Mesothelial cell of epicardium (in vitro differentiated cells): ENCODE measurements around the gene ZBTB7B. TPM values are rescaled to one million over a fixed set of nuclear protein-coding genes. Genes with fewer than 3 reads are reported as not detected.

Experiments
- DNase-seq, 2 experiments: peaks; one replicate each; pipeline ENCODE4 v3.0.0; 2021; ENCODE audit warnings: low spot score in 2 of 2; ENCODE audit not compliant: unreplicated experiment in 2 of 2
- H3K27ac Mint-ChIP-seq: 2 replicates; pipeline ENCODE4 v1.8.0; 2021; ENCODE audit warnings: mixed read lengths
- H3K27me3 Mint-ChIP-seq: 2 replicates; pipeline ENCODE4 v1.8.0; 2021; ENCODE audit warnings: low read depth, mixed read lengths
- H3K36me3 Mint-ChIP-seq: 2 replicates; pipeline ENCODE4 v1.8.0; 2021; ENCODE audit warnings: mixed read lengths
- H3K4me1 Mint-ChIP-seq: 2 replicates; pipeline ENCODE4 v1.8.0; 2021; ENCODE audit warnings: mixed read lengths
- H3K4me3 Mint-ChIP-seq: 2 replicates; pipeline ENCODE4 v1.8.0; 2021; ENCODE audit warnings: mild to moderate bottlenecking, moderate library complexity, mixed read lengths
- H3K9me3 Mint-ChIP-seq: 2 replicates; pipeline ENCODE4 v1.8.0; 2021; ENCODE audit warnings: mixed read lengths
- CTCF ChIP-seq: fragments of 200-600 bp; sonication (generic); IDR thresholded peaks from one replicate; pipeline ENCODE4 v1.5.0; 2021; ENCODE audit warnings: antibody characterized with exemption; ENCODE audit not compliant: unreplicated experiment
- total RNA-seq: library from RNA; stranded (reverse); gene quantifications from 3 replicates; pipeline ENCODE4 v1.2.1, GENCODE V29; 2021

Gene ZBTB7B
- total RNA-seq, 1 donor from 2014 or later, result 21.7 TPM

DNA sequence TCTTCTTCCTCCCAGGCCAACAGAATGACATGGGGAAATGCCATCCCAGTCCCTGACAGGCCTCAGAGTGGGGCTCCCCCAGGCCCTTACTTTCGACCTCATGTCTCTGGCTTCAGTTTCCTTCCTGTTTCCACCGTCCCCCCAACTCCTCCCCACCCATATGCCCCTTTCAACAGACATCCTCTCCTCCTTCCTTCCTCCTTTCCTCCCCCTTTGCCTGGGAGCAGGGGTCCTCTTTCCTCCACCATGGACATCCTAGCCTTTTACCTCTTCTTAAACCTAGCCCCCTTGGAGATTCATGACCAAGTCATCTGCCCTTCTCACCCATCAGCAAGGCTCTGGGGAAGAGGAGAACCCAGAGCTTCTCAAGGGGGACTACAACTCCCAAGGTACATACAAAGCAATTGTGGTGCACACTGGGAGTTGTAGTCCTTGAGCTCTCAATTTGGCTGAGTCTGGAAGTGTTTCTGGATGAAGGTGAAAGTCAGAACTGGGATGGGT lies 4.0 kb downstream of the ZBTB7B start:
- Mint-ChIP-seq H3K4me1 (peaks cover 25% of the 10 kb centered on the region), H3K9me3 (no peaks in the 10 kb centered on the region), H3K36me3 (no peaks in the 10 kb centered on the region), H3K27me3 (no peaks in the 10 kb centered on the region), H3K27ac (peak overlapping the region; percentile 35), H3K4me3 (no peak overlapping the region)
- DNase-seq, result no peak
- TF ChIP-seq CTCF, result no peak

DNA sequence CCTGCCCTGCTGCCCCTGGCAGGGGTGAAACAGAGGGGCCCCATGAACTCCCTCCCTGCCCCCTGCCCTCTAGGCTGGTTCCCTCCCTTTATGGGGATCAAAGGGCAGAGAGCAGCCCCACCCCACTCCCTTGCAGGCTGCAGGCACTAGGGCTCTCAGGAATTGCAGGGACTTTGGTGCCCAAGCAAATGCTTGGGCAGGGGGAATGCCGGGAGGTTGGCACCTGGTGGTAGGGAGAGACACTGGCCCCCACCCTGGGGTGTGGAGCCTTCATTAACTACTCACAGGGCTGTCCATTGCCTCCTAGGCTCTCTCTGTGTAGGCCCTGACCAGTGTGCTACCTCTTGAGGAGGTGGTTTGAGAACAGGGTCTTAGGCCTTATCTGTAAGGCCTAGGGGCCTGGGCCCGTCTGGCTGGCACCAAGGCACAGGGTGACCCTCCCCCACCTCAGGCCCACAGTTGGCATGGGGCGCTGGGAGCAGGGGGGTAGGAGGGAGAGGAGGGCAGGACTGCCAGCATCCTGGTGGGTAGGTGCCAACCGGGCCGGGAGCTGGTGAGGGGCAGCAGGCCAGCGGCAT lies 4.7 kb downstream of the ZBTB7B start:
- no peak for TF ChIP-seq CTCF
- H3K9me3 Mint-ChIP-seq, result no peaks in the 10 kb centered on the region
- no peak overlapping the region for H3K4me3 Mint-ChIP-seq
- H3K36me3 Mint-ChIP-seq, result no peaks in the 10 kb centered on the region
- H3K27ac Mint-ChIP-seq, result no peak overlapping the region
- H3K4me1 Mint-ChIP-seq, result peaks cover 28% of the 10 kb centered on the region
- DNase-seq, result no peak
- H3K27me3 Mint-ChIP-seq, result no peaks in the 10 kb centered on the region

DNA sequence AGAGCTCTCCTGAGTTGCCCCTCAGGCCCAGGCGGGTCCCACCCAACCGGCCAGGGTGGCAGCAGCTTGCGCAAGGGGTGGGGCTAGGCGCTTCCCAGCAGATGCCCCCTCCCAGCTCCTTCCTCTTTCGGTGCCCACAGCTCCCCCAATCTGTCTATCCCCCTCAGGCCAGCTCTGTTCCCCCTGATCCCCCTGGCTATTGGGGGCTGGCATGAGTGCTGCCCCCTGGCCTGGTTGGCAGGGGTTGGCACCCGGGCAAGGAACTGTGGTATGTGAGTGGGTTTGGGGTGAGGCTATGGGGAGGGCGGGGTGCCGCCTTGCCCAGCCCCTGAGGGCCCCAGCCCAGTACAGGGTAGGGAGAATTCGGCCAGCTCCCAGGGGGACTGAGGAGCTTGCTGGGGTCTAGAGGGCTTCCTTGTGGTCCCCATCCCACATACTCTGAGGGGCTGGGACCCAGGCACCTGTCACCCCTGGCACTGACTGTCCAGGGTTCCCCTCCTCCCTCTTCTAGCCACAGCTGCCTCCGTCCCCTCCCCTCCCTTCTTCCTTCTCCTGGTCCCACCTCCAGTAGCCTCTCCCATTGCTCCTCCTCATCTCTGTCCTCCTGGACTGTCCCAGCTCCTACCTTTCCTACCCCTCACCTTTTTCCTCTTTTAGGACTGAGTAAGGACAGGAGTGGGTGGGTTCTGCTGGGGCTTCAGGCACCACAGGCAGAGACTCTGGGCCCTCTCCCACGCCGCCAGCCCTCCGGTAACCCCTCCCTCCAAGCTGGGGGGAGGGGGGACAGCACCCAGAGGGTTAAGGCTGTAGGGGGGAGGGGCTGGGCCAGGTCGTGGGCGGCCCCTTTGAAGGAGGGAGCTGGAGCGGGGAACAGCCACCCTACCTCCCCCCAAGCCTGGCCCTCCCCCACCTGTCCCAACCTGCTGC lies 5.7 kb downstream of the ZBTB7B start:
- no peak for DNase-seq
- Mint-ChIP-seq H3K27me3 (no peaks in the 10 kb centered on the region), H3K27ac (no peak overlapping the region), H3K36me3 (no peaks in the 10 kb centered on the region), H3K4me1 (peaks cover 28% of the 10 kb centered on the region), H3K4me3 (no peak overlapping the region), H3K9me3 (no peaks in the 10 kb centered on the region)
- TF ChIP-seq CTCF, result no peak

- Mint-ChIP-seq H3K27ac (peak overlapping the region; percentile 34), H3K4me3 (no peak overlapping the region), H3K9me3 (no peaks in the 10 kb centered on the region), H3K4me1 (peaks cover 21% of the 10 kb centered on the region), H3K36me3 (no peaks in the 10 kb centered on the region), H3K27me3 (no peaks in the 10 kb centered on the region)
- DNase-seq, result no peak
- TF ChIP-seq CTCF, result no peak
These were observed 6.7 kb downstream of the ZBTB7B start for GRCh38 chr1:155009221-155009711.

GRCh38 chr1:155009742-155010141 lies 7.1 kb downstream of the ZBTB7B start:
- H3K4me3 Mint-ChIP-seq, result no peak overlapping the region
- TF ChIP-seq CTCF, result no peak

More at GRCh38 chr1:155009742-155010141, 7.1 kb downstream of the ZBTB7B start:
- DNase-seq, result no peak
- no peaks in the 10 kb centered on the region for H3K9me3 Mint-ChIP-seq
- H3K36me3 Mint-ChIP-seq, result no peaks in the 10 kb centered on the region
- peak overlapping the region; percentile 39 for H3K27ac Mint-ChIP-seq
- H3K4me1 Mint-ChIP-seq, result peaks cover 16% of the 10 kb centered on the region
- H3K27me3 Mint-ChIP-seq, result no peaks in the 10 kb centered on the region
